Measurements from ENCODE around the gene CCDC97. TPM values are rescaled to one million over a fixed set of nuclear protein-coding genes. Genes with fewer than 3 reads are reported as not detected.
"Not testable (repeated sequence)": the region's sequence is repeated elsewhere in the genome, so short reads cannot be mapped to it uniquely, and the experiment has no call there.

CCDC97 gene
- polyA plus RNA-seq, 5 donors = 28.8 to 39.3 (median 29.3) TPM

DNA sequence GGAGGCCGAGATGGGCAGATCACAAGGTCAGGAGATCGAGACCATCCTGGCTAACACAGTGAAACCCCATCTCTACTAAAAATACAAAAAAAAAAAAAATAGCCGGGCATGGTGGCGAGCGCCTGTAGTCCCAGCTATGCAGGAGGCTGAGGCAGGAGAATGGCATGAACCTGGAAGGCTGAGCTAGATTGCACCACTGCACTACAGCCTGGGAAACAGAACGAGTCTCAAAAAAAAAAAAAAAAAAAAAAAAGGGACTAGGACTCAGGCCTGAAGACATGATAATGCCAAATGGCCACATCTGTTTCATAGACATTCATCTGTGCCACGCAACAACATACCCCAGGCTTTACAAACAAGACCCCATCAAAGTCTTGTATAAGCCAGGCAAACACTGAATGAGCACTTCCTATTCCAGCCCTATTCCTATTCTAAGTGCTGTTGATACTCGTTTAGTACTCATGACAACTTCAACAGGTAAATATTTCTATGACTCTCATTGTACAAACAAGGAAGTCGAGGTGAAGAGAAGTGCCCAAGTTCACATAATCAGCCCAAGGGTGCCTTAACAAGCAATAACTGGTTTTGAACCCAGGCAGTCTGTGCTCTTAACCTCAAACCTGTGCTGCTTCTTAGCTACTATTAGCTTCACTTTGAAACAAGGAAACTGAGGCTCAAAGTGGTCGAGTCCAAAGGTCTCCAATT is 52.3 kb downstream of the CCDC97 start:
- no peak for DNase-seq

- no peak for DNase-seq
Measured at GRCh38 chr19:41363371-41363752, 53.4 kb downstream of the CCDC97 start.

- peak; percentile 98 to 99 for DNase-seq
Measured at GRCh38 chr19:41363753-41364523, 54.0 kb downstream of the CCDC97 start, which contains the start of gene B9D2. Gene B9D2, minus strand, starts transcription at chr19:41364149. Its CDS starts 630 bp downstream, at chr19:41363519.

GRCh38 chr19:41364524-41365391 is 54.8 kb downstream of the CCDC97 start:
- no peak for DNase-seq

DNA sequence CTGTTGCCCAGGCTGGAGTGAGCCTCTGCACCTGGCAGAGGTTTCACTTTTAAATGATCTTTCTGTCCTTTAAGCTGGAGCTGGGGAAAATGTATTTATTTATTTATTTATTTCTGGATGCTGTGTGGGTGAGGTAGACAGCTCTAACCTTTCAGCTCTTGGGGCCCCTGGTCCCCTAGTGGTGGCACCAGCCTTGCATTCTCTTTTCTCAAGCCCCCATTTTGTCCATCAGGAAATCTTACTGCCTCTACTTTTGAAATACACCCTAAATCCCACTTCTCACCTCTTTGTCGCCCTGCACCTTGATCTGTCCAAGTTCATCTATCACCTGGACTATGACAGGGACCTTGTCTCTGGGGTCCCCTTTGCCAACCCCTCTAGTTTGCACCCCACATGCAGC is 56.1 kb downstream of the CCDC97 start:
- no peak for DNase-seq

DNA sequence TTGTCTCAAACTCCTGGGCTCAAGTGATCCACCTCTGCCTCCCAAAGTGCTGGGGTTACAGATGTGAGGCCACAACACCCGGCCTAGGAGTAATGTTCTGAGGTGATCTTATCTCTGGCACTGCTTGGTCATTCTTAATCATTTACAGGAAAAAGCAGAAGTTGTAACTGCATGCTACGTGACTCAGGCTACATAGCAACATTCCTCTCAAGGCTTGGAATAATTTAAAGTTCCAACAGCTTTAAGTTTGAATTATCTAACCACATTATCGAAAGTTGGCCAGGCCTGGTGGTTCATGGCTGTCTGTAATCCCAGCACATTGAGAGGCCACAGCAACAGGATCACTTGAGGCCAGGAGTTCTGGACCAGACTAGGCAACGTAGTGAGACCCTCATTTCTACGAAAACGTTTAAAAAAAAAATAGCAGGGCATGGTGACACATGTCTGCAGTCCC is 57.9 kb downstream of the CCDC97 start:
- DNase-seq = no peak

- no peak for DNase-seq
Measured at GRCh38 chr19:41369769-41370168, 59.8 kb downstream of the CCDC97 start.

DNA sequence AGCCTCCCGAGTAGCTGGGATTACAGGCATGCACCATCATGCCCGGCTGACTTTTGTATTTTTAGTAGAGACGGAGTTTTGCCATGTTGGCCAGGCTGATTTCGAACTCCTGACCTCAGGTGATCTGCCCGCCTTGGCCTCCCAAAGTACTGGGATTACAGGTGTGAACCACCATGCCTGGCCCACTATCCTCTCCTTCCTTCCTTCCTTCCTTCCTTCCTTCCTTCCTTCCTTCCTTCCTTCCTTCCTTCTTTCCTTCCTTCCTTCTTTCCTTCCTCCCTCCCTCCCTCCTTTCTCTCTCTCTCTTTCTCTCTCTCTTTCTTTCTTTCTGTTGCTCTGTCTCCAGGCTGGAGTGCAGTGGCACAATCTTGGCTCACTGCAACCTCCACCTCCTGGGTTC is 61.1 kb downstream of the CCDC97 start:
- not testable (repeated sequence) for DNase-seq

DNA sequence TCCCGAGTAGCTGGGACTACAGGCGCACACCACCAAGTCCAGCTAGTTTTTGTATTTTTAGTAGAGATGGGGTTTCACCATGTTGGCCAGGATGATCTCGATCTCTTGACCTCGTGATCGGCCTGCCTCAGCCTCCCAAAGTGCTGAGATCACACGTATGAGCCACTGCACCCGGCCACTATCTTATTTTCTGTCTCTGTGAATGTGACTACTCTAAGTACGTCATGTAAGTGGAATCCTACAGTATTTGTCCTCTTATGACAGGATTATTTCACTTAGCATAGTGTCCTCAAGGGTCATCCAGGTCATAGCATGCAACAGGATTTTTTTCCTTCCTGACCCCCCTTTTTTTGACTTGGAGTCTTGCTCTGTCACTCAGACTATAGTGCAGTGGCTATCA is 61.6 kb downstream of the CCDC97 start:
- DNase-seq = no peak

DNA sequence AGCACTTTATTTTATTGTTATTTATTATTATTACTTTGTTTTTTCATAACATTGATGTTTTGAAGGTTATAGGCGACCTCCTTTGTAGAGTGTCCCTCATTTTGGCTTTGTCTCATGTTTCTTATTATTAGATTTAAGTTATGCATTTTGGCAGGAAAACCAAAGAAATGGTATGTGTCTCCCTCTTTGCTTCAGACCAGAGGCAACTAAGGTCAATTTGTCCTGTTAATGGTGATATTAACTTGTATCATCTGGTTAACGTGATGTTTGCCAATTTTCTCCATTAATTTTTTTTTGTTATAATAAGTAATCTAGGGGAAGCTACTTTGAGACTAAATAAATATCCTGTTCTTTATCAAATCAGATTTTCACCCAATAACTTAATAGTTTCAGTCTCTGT is 62.5 kb downstream of the CCDC97 start:
- DNase-seq = no peak

DNA sequence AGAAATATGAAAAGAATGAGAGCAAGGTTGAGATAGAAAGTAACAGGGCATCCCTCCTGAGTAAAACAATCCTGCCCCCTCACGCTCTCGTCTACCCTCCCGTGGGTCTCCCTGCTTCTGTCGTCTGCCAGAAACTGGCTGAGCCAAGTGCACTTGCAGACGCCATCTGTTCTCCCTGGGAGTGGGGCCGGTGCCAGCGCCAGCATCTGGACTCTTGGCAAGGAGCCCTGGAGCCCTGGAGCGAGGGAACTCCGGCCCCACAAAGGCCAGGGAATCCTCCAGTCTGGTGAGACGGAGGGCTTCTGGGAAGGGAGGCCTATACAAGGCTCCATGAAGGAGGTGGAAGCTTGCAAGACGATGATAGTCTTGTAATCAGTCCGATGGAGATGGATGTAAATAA is 64.0 kb downstream of the CCDC97 start:
- DNase-seq = peak; percentile 91 to 92

Other genes with a start within 250 kb of the CCDC97 start
- under 1 TPM in 1 of 5 donors, not detected in 4; 0.30 TPM for gene CYP2A13, start 221.7 kb upstream of the CCDC97 start, polyA plus RNA-seq (ENCODE audit: insufficient read depth in 1 of 5, insufficient read length in 5 of 5, low replicate concordance in 1 of 5)
- under 1 TPM; 0.16 to 0.42 (median 0.23) TPM for gene CYP2F1, start 195.7 kb upstream of the CCDC97 start, polyA plus RNA-seq (ENCODE audit: insufficient read depth in 1 of 5, insufficient read length in 5 of 5, low replicate concordance in 1 of 5)
- gene CYP2S1, start 117.0 kb upstream of the CCDC97 start, polyA plus RNA-seq (ENCODE audit: insufficient read depth in 1 of 5, insufficient read length in 5 of 5, low replicate concordance in 1 of 5) = 1 to 10 TPM; 1.8 to 5.7 (median 4.1) TPM
- gene AXL, start 90.9 kb upstream of the CCDC97 start, polyA plus RNA-seq (ENCODE audit: insufficient read depth in 1 of 5, insufficient read length in 5 of 5, low replicate concordance in 1 of 5) = 10 to 100 TPM; 24.3 to 42.3 (median 29.6) TPM
- gene HNRNPUL1, start 45.8 kb upstream of the CCDC97 start, polyA plus RNA-seq (ENCODE audit: insufficient read depth in 1 of 5, insufficient read length in 5 of 5, low replicate concordance in 1 of 5) = 100 to 1,000 TPM; 195 to 226 (median 213) TPM
- gene TGFB1, start 43.8 kb downstream of the CCDC97 start, polyA plus RNA-seq (ENCODE audit: insufficient read depth in 1 of 5, insufficient read length in 5 of 5, low replicate concordance in 1 of 5) = 10 to 100 TPM; 23.8 to 41.2 (median 30.2) TPM
- 1 to 10 TPM; 6.3 to 8.8 (median 8.5) TPM for gene B9D2, start 54.0 kb downstream of the CCDC97 start, polyA plus RNA-seq (ENCODE audit: insufficient read depth in 1 of 5, insufficient read length in 5 of 5, low replicate concordance in 1 of 5)
- 10 to 100 TPM; 10.5 to 20.2 (median 17.6) TPM for gene TMEM91, start 66.4 kb downstream of the CCDC97 start, polyA plus RNA-seq (ENCODE audit: insufficient read depth in 1 of 5, insufficient read length in 5 of 5, low replicate concordance in 1 of 5)
- 10 to 100 TPM; 11.5 to 19.7 (median 14.7) TPM for gene EXOSC5, start 87.2 kb downstream of the CCDC97 start, polyA plus RNA-seq (ENCODE audit: insufficient read depth in 1 of 5, insufficient read length in 5 of 5, low replicate concordance in 1 of 5)
- gene BCKDHA, start 87.6 kb downstream of the CCDC97 start, polyA plus RNA-seq (ENCODE audit: insufficient read depth in 1 of 5, insufficient read length in 5 of 5, low replicate concordance in 1 of 5) = 10 to 100 TPM; 15.7 to 38.4 (median 31.3) TPM
- gene B3GNT8, start 117.2 kb downstream of the CCDC97 start, polyA plus RNA-seq (ENCODE audit: insufficient read depth in 1 of 5, insufficient read length in 5 of 5, low replicate concordance in 1 of 5) = 1 to 10 TPM; 4.0 to 9.0 (median 5.9) TPM
- gene DMAC2, start 129.7 kb downstream of the CCDC97 start, polyA plus RNA-seq (ENCODE audit: insufficient read depth in 1 of 5, insufficient read length in 5 of 5, low replicate concordance in 1 of 5) = 10 to 100 TPM; 46.1 to 59.7 (median 52.9) TPM
- under 1 TPM; 0.44 to 0.75 (median 0.55) TPM for gene ERICH4, start 133.0 kb downstream of the CCDC97 start, polyA plus RNA-seq (ENCODE audit: insufficient read depth in 1 of 5, insufficient read length in 5 of 5, low replicate concordance in 1 of 5)

Data from right lung (tissue), 5 donors.